A673 (cell line): ENCODE results near the gene DMD.

ENCODE experiments used
- EZH2 ChIP-seq: fragments of 200-600 bp; sonication (generic); IDR thresholded peaks from 2 replicates; pipeline ENCODE4 v1.6.1; 2017; ENCODE audit warnings: borderline replicate concordance, low read depth, mild to moderate bottlenecking, mixed read lengths, antibody characterized with exemption, low read length; ENCODE audit not compliant: poor library complexity, severe bottlenecking
- TF ChIP-seq, protein P1 (sequence below): fragments of 300-800, 200-600 bp; sonication (generic); conservative IDR thresholded peaks from 2 replicates; pipeline ENCODE4 v1.5.1; 2017; ENCODE audit warnings: low read depth, mild to moderate bottlenecking, antibody characterized with exemption, low read length, moderate library complexity, mixed read lengths

DNA sequence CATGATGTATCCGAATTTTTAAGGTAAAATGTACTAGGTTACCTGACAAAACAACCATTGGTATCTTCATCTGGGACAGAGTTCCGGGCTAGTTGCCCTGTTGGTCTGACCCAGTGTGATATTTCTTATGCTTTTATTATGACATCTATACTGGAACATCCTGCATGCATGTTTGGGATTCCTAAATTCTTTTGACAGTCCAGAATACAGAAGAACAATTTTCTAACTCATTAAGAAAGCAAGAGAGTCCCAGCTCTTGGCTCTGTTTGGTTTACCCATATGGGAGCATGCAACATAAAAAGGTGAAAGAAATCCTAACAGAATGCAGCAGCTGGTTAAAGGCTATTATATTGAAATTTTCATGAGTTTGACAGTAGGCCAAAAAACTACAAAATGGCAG is 1891.8 kb downstream of the DMD start:
- TF ChIP-seq, protein P1, sequence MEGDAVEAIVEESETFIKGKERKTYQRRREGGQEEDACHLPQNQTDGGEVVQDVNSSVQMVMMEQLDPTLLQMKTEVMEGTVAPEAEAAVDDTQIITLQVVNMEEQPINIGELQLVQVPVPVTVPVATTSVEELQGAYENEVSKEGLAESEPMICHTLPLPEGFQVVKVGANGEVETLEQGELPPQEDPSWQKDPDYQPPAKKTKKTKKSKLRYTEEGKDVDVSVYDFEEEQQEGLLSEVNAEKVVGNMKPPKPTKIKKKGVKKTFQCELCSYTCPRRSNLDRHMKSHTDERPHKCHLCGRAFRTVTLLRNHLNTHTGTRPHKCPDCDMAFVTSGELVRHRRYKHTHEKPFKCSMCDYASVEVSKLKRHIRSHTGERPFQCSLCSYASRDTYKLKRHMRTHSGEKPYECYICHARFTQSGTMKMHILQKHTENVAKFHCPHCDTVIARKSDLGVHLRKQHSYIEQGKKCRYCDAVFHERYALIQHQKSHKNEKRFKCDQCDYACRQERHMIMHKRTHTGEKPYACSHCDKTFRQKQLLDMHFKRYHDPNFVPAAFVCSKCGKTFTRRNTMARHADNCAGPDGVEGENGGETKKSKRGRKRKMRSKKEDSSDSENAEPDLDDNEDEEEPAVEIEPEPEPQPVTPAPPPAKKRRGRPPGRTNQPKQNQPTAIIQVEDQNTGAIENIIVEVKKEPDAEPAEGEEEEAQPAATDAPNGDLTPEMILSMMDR = no peak
- TF ChIP-seq EZH2 = no peak
